ENCODE data around the gene STAT5B. TPM values are rescaled to one million over a fixed set of nuclear protein-coding genes. Genes with fewer than 3 reads are reported as not detected.
A peak's percentile ranks its signal among the peaks of the same experiment; 100 is the strongest.

The STAT5B gene
- total and polyA plus RNA-seq, 9 of the 15 experiments (the other 6 are each of a cell fraction or from before 2014, with no cell fraction given): 20.8 to 176 (median 92.4) TPM

DNA sequence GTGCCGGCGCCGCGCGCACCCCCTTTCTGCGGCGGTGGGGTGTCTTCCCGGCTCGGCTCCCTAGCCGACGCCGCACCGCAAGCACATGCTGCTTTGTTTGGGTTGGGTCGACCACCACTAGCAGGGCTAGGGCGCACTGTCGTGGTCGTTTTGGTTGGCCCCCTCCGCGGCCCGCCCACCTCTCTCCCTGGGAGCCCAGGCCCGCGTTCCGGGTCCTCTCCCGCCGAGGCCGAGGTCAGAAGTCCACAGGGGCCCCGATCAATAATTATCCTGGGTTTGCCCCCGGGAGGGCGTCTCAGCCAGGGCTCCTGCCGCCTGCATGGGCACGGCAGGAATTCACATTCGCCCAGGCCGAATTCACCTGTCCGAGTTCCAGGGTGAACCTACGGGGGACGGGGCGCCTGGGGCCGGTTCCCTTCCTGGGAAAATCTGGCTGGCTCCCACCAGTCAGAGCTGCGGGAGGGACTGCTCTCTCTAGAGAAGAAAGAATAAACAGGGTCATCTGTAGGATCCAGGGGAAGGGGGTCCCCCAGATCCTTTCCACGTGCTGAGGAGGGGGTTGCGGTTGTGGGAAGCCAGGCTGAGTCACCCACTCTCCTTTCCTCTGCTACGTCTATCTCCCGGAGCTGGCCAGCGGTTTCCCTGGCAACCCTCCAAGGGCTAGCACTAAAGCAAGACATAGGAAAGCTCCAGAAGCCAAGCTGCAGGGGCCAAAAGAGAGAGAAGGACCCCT lies 584 bp upstream of the STAT5B start (continued):
- TF ChIP-seq, protein P1, sequence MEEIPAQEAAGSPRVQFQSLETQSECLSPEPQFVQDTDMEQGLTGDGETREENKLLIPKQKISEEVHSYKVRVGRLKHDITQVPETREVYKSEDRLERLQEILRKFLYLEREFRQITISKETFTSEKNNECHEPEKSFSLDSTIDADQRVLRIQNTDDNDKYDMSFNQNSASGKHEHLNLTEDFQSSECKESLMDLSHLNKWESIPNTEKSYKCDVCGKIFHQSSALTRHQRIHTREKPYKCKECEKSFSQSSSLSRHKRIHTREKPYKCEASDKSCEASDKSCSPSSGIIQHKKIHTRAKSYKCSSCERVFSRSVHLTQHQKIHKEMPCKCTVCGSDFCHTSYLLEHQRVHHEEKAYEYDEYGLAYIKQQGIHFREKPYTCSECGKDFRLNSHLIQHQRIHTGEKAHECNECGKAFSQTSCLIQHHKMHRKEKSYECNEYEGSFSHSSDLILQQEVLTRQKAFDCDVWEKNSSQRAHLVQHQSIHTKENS (CRISPR knock-in tag; IDR thresholded peaks at IDR 0.05): no peak
- TF ChIP-seq ESRRA (IDR thresholded peaks at IDR 0.05; ENCODE audit: borderline replicate concordance, low read depth) (peak; percentile 67), ELF2 (CRISPR knock-in tag; IDR thresholded peaks at IDR 0.05) (peak; percentile 83; the same call in 1 of the 2 replicates), HNRNPK (IDR thresholded peaks at IDR 0.05; ENCODE audit: low read depth, low read length, poor library complexity, severe bottlenecking) (no peak), ZNF584 (CRISPR knock-in tag; IDR thresholded peaks at IDR 0.05; ENCODE audit: low read depth) (peak; percentile 66; the same call in 1 of the 2 replicates), POLR2G (IDR thresholded peaks at IDR 0.05; ENCODE audit: low read depth, low read length) (peak; percentile 86), SIRT6 (IDR thresholded peaks at IDR 0.05; ENCODE audit: low read depth, low read length) (no peak), ATF1 (CRISPR knock-in tag; IDR thresholded peaks at IDR 0.05) (no peak), ATF1 (tag; IDR thresholded peaks at IDR 0.05) (peak; percentile 29), FOXP1 (CRISPR knock-in tag; IDR thresholded peaks at IDR 0.05) (no peak), FIP1L1 (IDR thresholded peaks at IDR 0.05; ENCODE audit: low read depth, low read length, poor library complexity, severe bottlenecking) (peak; percentile 76), ZNF12 (CRISPR knock-in tag; IDR thresholded peaks at IDR 0.05) (no peak), BACH1 (tag; IDR thresholded peaks at IDR 0.05) (peak; percentile 68; the same call in 1 of the 2 replicates), ZFP30 (CRISPR knock-in tag; IDR thresholded peaks at IDR 0.05; ENCODE audit: borderline replicate concordance) (no peak), ZC3H11A (IDR thresholded peaks at IDR 0.05; ENCODE audit: low read depth, low read length) (no peak)
- TF ChIP-seq, protein P2, sequence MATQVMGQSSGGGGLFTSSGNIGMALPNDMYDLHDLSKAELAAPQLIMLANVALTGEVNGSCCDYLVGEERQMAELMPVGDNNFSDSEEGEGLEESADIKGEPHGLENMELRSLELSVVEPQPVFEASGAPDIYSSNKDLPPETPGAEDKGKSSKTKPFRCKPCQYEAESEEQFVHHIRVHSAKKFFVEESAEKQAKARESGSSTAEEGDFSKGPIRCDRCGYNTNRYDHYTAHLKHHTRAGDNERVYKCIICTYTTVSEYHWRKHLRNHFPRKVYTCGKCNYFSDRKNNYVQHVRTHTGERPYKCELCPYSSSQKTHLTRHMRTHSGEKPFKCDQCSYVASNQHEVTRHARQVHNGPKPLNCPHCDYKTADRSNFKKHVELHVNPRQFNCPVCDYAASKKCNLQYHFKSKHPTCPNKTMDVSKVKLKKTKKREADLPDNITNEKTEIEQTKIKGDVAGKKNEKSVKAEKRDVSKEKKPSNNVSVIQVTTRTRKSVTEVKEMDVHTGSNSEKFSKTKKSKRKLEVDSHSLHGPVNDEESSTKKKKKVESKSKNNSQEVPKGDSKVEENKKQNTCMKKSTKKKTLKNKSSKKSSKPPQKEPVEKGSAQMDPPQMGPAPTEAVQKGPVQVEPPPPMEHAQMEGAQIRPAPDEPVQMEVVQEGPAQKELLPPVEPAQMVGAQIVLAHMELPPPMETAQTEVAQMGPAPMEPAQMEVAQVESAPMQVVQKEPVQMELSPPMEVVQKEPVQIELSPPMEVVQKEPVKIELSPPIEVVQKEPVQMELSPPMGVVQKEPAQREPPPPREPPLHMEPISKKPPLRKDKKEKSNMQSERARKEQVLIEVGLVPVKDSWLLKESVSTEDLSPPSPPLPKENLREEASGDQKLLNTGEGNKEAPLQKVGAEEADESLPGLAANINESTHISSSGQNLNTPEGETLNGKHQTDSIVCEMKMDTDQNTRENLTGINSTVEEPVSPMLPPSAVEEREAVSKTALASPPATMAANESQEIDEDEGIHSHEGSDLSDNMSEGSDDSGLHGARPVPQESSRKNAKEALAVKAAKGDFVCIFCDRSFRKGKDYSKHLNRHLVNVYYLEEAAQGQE (IDR thresholded peaks at IDR 0.05; ENCODE audit: borderline replicate concordance): peak; percentile 59
- TF ChIP-seq, protein P2 (CRISPR knock-in tag; IDR thresholded peaks at IDR 0.05; ENCODE audit: low read depth): peak; percentile 69; the same call in 1 of the 2 replicates
- TF ChIP-seq, protein P3, sequence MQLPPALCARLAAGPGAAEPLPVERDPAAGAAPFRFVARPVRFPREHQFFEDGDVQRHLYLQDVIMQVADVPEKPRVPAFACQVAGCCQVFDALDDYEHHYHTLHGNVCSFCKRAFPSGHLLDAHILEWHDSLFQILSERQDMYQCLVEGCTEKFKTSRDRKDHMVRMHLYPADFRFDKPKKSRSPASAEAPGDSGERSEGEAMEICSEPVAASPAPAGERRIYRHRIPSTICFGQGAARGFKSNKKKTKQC (CRISPR knock-in tag; IDR thresholded peaks at IDR 0.05): peak; percentile 49; the same call in 1 of the 2 replicates

Measured in K562 (cell line).